ENCODE data around the gene NELFCD. TPM values are rescaled to one million over a fixed set of nuclear protein-coding genes. Genes with fewer than 3 reads are reported as not detected.
A peak's percentile ranks its signal among the peaks of the same experiment; 100 is the strongest.

Gene NELFCD
- total RNA-seq, 6 experiments from 2014 or later = 31.1 to 41.4 (median 36.5) TPM

GRCh38 chr20:58987790-58988564, 6.9 kb downstream of the NELFCD start:
- H3K36me3 ChIP-seq = peaks cover 0 to 57% (median 16%) of the 10 kb centered on the region in 4 donors
- peak overlapping the region in 2 of 3 donors; percentile 19 to 38 for H3K27ac ChIP-seq
- no peak overlapping the region for H3K4me3 ChIP-seq
- peak in 3 of 4 donors; percentile 18 to 39 (median 32) for ATAC-seq
- TF ChIP-seq POLR2A (IDR thresholded peaks at IDR 0.05) (no peak), CTCF (IDR thresholded peaks at IDR 0.05) (no peak)
- peak in 1 of 3 donors; percentile 46 for DNase-seq
- intact Hi-C loops (cut with DNase I) = loop anchor here in 1 of 2 donors (5.0 kb wide), 1 partner anchor 229 kb away; no protein-coding TSS in a partner anchor
- 61% methylated on average over 5 of the region's 9 CpGs for WGBS (ENCODE audit: insufficient coverage, low coverage, low lambda C conversion rate, missing lambda C conversion rate)
- H3K27me3 ChIP-seq = no peaks in the 10 kb centered on the region
- H3K9me3 ChIP-seq = no peaks in the 10 kb centered on the region
- peaks cover 0 to 44% (median 3%) of the 10 kb centered on the region in 4 donors for H3K4me1 ChIP-seq

- H3K9me3 ChIP-seq = no peaks in the 10 kb centered on the region
- TF ChIP-seq POLR2A (IDR thresholded peaks at IDR 0.05) = no peak
- TF ChIP-seq CTCF (IDR thresholded peaks at IDR 0.05) = no peak
- DNase-seq = peak in 1 of 3 donors; percentile 27
- WGBS (ENCODE audit: insufficient coverage, low coverage, low lambda C conversion rate, missing lambda C conversion rate) = 93% methylated on average over 3 of the region's 6 CpGs
- H3K36me3 ChIP-seq = peaks cover 0 to 61% (median 19%) of the 10 kb centered on the region in 4 donors
- H3K27me3 ChIP-seq = no peaks in the 10 kb centered on the region
- peaks cover 0 to 45% (median 6%) of the 10 kb centered on the region in 4 donors for H3K4me1 ChIP-seq
- H3K4me3 ChIP-seq = no peak overlapping the region
- peak overlapping the region in 1 of 3 donors; percentile 38 for H3K27ac ChIP-seq
- intact Hi-C loops (cut with DNase I) = loop anchor here in 1 of 2 donors (5.0 kb wide), 1 partner anchor 229 kb away; no protein-coding TSS in a partner anchor
- ATAC-seq = no peak
These were observed 7.5 kb downstream of the NELFCD start for GRCh38 chr20:58988565-58988882.

GRCh38 chr20:58989196-58989595, 8.1 kb downstream of the NELFCD start:
- no peaks in the 10 kb centered on the region for H3K9me3 ChIP-seq
- peaks cover 0 to 43% (median 10%) of the 10 kb centered on the region in 4 donors for H3K4me1 ChIP-seq
- no peak overlapping the region for H3K27ac ChIP-seq
- TF ChIP-seq CTCF (IDR thresholded peaks at IDR 0.05) = no peak
- TF ChIP-seq POLR2A (IDR thresholded peaks at IDR 0.05) = no peak
- peaks cover 0 to 68% (median 23%) of the 10 kb centered on the region in 4 donors for H3K36me3 ChIP-seq
- intact Hi-C loops (cut with DNase I) = loop anchor here in 1 of 2 donors (5.0 kb wide), 1 partner anchor 228 kb away; no protein-coding TSS in a partner anchor
- DNase-seq (peak in 1 of 3 donors; percentile 30), ATAC-seq (no peak)
- WGBS (ENCODE audit: insufficient coverage, low coverage, low lambda C conversion rate, missing lambda C conversion rate) = 89% methylated on average over 3 of the region's 10 CpGs
- no peaks in the 10 kb centered on the region for H3K27me3 ChIP-seq
- no peak overlapping the region for H3K4me3 ChIP-seq

- intact Hi-C loops (cut with DNase I) = no loop called here
- WGBS (ENCODE audit: insufficient coverage, low coverage, low lambda C conversion rate, missing lambda C conversion rate) = 92% methylated on average over 12 of the region's 14 CpGs
- Histone ChIP-seq H3K27ac (peak overlapping the region in 2 of 3 donors; percentile 83 to 87), H3K36me3 (peaks cover 0 to 80% (median 29%) of the 10 kb centered on the region in 4 donors), H3K4me1 (peaks cover 0 to 54% (median 13%) of the 10 kb centered on the region in 4 donors), H3K4me3 (no peak overlapping the region), H3K27me3 (no peaks in the 10 kb centered on the region), H3K9me3 (no peaks in the 10 kb centered on the region)
- TF ChIP-seq CTCF (IDR thresholded peaks at IDR 0.05) (no peak), POLR2A (IDR thresholded peaks at IDR 0.05) (no peak)
- no peak for ATAC-seq
- DNase-seq = peak in 1 of 3 donors; percentile 46
These were observed 9.8 kb downstream of the NELFCD start for GRCh38 chr20:58990651-58991445.
